DMS53 treated with DMSO at 0.1 percent for 48 hours (cell line): ENCODE results near the gene CPLX1.

Experiments used
- DNase-seq: peaks from one replicate; lab custom pipeline; 2025; ENCODE audit not compliant: unreplicated experiment; lab: John Stamatoyannopoulos, UW

CPLX1 gene

DNA sequence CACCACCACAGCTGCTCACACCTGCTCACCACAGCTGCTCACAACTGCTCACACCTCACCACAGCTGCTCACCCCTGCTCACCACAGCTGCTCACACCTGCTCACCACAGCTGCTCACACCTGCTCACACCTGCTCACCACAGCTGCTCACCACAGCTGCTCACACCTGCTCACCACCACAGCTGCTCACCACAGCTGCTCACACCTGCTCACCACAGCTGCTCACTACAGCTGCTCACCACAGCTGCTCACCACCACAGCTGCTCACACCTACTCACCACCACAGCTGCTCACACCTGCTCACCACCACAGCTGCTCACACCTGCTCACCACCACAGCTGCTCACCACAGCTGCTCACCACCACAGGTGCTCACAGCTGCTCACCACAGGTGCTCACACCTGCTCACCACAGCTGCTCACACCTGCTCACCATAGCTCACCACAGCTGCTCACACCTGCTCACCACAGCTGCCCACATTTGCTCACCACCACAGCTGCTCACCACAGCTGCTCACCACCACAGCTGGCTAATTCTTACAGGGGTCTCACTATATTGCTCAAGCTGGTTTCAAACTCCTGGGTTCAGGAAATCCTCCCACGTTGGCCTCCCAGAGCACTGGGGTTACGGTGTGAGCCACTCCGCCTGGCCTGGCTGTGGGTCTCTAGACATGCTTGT is 30.4 kb upstream of the CPLX1 start:
- no peak for DNase-seq

DNA sequence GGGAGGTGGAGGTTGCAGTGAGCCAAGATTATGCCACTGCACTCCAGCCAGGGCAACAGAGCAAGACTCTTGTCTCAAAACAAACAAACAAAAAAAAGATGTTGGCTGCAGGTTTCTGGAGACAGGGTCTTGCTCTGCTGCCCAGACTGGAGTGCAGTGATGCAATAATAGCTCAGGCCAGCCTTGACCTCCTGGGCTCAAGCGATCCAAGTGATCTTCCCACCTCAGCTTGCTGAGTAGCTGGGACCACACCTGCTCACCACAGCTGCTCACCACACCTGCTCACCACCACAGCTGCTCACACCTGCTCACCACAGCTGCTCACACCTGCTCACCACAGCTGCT is 29.9 kb upstream of the CPLX1 start:
- no peak for DNase-seq

- DNase-seq: no peak
These were observed 28.4 kb upstream of the CPLX1 start for GRCh38 chr4:854356-854755.

DNA sequence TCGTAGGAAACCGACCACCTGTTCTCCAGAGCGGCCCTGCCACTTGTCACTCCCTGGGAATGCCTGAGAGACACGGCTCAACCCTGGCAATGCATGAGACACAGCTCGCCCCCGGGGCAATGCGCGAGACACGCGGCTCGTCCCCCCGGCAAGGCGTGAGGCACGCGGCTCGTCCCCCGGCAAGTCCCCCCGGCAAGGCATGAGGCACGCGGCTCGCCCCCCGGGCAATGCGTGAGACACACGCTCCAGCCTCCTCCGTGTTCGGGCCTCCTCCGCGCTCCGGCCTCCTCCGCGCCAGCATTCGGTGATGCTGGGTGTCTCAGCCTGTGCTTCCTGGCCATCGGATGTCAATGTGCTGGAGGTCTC is 27.5 kb upstream of the CPLX1 start:
- no peak for DNase-seq

DNA sequence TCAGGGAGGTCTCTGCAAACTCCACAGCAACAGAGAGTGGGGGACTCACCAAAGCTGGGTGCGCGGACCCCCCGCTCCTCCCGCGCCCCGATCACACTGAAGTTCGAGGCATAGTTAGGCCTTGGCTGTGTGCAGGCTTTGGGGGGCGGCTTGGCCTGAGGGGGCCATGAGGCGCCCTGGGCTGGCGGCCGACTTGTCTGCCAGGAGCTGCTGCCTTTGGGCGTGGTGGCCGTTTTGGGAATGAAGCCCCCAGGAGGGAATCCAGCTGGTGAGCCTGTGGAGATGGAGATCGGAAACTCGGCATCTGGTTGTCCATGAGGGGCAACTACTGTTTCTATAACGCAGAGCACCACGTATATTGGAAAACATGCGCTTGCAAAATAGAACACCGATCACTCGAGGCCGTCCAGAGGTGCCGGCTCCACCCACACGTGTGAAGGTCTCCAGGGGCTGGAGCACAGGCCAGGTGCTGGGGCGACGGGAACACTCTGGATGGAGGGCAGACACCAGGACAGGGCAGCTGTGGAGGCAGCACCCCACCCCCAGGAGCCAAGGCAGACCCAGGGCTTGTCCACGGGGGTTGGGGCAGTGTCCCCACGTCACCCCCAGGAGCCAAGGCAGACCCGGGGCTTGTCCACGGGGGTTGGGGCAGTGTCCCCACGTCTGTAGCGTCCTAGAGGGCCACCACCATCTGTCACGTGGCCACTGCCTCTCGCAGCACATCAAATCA is 25.9 kb upstream of the CPLX1 start:
- no peak for DNase-seq

DNA sequence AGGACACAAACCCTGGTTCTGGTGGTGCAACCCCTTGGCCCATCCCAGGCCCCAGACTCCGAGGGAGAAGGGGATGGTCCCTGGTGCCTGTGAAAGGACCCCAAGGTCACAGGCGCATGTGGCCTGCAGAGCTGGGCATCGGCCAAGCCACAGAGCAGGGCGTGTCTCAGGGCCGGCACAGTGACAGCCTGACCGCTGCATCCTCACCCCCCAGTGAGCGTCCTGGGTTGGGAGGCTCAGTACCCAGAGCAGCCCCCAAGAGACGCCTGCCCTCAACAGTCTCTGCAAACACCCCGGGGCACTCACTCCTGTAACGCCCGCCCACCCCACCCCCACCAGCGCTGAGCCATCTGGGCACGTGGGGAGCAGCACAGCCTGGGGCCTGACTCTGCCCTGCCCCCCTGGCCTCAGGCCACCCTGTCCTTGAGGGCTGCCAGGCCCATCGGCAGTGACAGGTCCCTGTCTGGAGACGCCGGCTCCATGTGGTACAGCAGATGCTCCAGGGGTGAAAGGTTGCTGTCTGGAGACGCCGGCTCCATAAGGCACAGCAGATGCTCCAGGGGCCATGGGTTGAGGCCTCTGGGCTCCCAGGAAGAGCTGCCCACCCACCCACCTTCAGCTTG is 24.5 kb upstream of the CPLX1 start:
- no peak for DNase-seq

GRCh38 chr4:849478-850175 is 23.7 kb upstream of the CPLX1 start:
- DNase-seq: no peak

GRCh38 chr4:848803-849477 is 23.0 kb upstream of the CPLX1 start:
- no peak for DNase-seq

GRCh38 chr4:848307-848691 is 22.4 kb upstream of the CPLX1 start:
- DNase-seq: no peak

DNA sequence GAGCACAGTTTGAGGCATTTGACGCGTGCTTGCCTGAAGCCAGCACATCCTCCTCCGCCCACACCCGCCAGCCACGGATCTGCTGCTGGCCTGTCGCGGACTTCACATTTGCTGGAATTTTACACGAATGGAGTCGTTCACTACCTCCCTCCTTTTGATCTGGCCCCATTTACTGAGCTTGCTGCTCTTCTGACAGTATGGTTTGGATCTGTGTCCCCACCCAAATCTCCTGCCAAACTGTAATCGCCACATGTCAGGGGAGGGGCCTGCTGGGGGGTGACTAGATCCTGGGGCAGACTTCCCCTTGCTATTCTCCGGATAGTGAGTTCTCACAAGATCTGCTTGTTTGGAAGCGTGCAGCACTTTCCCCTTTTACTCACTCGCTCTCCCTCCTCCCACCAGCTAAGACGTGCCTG is 19.9 kb upstream of the CPLX1 start:
- no peak for DNase-seq

DNA sequence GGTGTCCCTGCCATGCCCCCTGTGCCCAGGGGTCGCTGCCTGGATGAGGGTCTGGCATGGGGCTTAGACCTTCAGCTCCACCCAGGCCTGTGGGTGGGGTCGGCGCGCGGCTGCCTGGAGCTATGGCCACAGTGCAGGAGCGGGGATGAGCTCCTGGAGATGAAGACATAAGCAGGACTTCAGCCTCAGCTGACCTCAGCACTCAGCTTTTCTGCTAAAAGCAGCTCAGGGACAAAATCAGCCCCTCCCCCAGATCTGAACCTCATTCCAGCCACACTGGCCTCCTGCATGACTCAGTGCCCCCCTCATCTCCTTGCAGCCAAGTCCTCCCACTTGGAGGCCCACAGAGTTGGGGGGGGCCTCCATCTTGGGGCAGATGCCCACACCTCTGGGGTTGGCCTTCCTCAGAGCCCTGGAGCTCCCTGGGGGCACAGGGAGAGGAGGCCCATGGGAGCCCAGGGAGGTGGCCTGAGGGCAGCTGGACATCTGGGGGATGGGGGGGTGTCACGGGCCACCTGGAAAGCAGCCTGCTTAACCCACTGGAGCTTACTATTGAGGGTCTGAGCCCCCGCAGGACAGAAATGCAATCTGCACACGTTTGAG is 19.4 kb upstream of the CPLX1 start:
- DNase-seq: no peak

DNA sequence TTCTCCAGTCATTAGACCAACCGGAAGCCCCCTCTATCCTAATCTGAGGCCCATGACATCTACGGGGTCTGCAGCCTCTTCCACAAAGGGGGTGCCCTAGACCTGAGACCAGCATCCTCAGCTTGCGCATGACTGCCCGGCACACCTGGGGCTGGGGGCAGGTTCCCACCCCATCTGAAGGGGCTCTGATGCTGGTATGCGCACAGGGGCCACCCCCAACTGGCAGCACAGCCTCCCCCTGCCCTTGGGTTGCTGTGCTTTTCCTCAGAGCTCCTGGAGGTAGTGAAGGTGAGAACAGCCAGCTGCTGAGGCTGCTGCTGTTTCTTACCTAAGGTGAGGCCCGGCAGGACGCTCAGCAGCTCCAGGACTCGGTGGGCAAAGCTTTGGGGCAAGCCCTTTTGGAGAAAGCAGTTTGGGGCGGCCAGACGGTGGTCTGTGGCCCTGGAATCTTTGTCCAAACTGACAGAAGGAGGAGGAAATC is 18.9 kb upstream of the CPLX1 start:
- no peak for DNase-seq

DNA sequence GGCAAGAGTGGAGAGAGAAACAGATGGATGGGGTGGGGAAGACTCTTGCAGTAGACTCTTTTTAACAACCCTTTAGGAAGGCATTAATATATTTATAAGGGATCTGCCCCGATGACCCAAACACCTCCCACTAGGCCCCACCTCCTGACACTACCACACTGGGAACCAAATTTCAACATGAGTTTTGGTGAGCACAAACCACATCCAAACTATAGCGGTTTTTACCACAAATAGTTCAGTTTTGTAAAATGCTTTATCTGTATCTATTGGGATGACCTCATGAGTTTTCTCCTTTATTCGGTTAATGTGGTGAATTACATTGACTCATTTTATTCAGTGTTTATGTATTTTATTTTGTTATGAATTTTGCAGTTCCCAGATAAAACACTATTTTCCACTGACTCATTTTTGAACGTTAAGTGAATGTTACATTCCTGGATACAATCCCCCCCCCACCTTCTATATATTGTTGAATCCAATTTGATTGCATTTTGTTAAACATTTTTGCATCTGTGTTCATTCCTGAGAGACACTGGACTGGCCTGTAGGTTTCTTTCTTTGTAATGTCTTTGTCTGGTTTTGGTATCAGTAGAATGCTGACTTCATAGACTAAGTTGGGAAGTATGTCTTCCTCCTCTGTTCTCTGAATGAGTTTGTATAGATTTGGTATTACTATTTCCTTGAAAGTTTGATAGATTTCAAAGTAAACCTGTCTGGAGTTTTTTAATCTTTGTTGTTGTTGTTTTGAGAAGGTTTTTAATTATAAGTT is 13.9 kb upstream of the CPLX1 start:
- no peak for DNase-seq

- DNase-seq: no peak
These were observed 11.8 kb upstream of the CPLX1 start for GRCh38 chr4:837772-838171.

DNA sequence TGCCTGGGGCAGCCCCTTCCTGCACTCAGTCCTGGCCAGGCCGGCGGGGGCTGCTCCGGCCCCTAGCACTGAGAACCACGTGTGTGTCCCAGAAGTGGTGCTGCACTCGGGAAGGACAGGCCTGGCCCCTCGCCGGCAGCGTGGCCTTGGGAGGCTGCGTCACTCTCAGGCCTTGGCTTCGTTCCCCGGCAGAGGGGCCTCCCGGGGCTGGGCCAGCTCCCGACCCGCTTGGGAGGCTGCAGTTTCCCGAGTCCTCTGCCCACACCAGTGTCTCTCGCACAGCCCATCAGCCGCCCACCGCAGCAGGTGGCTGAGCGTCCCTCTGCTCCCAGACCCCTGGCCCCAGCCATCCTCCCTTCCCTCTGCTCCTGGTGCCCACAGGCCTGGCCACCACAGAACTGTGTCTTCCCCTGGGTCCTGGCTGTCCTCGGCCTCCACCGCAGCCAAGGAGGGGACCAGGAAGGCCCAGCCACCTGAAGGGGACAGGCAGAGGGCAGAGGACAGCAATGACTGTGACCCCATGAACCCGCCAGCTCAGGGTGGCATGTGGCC is 10.9 kb upstream of the CPLX1 start:
- DNase-seq: no peak

DNA sequence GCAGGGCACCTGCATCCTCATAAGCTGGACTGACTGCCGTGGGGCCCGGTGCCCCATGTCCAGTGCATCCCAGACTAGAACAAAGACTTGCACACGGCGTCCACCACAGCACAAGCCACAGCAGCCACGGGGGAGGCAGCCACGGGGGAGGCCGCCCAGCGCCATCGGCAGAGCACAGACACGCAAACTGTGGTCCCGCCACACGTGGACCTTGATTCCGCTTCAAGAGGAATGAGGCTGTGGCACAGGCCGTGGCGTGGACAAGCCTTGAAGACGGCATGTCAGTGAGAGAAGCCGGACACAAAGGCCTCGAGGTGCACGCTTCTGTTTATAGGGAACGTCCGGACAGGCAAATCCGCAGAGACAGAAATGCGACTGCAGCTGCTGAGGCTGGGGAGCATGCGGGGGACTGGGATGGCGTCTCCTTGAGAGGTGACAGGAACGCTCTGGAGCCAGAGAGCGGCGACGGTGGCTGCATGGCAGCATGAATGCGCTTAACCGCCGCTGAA is 10.1 kb upstream of the CPLX1 start:
- DNase-seq: no peak

GRCh38 chr4:835148-836002 is 9.4 kb upstream of the CPLX1 start:
- DNase-seq: peak; percentile 58

GRCh38 chr4:834368-835147 is 8.6 kb upstream of the CPLX1 start:
- DNase-seq: no peak
